ENCODE data around the gene SYTL2.

The SYTL2 gene

GRCh38 chr11:85835729-85836128, 24.8 kb upstream of the SYTL2 start:
- no peak for DNase-seq (ENCODE audit: extremely low read depth, low read depth)
- no peak for TF ChIP-seq CTCF (IDR thresholded peaks at IDR 0.05; ENCODE audit: low read depth, low read length, missing control alignments)
- H3K4me3 ChIP-seq (replicated peaks; ENCODE audit: low read depth, low read length): no peak overlapping the region

GRCh38 chr11:85835263-85835662, 24.3 kb upstream of the SYTL2 start:
- DNase-seq (ENCODE audit: extremely low read depth, low read depth): no peak
- no peak for TF ChIP-seq CTCF (IDR thresholded peaks at IDR 0.05; ENCODE audit: low read depth, low read length, missing control alignments)
- no peak overlapping the region for H3K4me3 ChIP-seq (replicated peaks; ENCODE audit: low read depth, low read length)

DNA sequence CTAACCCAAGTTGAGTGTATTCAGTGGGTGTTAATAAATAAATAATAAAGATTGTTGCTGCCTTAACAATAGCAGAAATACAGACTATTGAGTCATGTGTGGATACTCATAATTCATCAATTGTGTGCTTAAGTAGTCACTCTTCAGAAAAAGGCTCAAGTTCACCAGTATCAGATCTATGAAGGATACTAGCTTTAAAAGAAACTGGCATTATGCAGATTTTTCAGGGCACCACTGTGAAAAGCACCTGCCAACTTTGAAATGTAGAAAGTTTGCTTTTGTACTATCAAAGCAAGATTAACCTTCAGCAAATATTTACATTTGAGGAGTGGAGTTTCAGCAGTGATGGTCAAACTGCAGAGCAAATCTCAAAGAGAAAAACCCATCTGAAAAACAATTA, 20.1 kb upstream of the SYTL2 start:
- H3K4me3 ChIP-seq (replicated peaks; ENCODE audit: low read depth, low read length): no peak overlapping the region
- TF ChIP-seq CTCF (IDR thresholded peaks at IDR 0.05; ENCODE audit: low read depth, low read length, missing control alignments): no peak
- DNase-seq (ENCODE audit: extremely low read depth, low read depth): no peak

GRCh38 chr11:85829172-85829571, 18.2 kb upstream of the SYTL2 start:
- no peak for TF ChIP-seq CTCF (IDR thresholded peaks at IDR 0.05; ENCODE audit: low read depth, low read length, missing control alignments)

GRCh38 chr11:85828640-85828978, 17.7 kb upstream of the SYTL2 start:
- no peak for TF ChIP-seq CTCF (IDR thresholded peaks at IDR 0.05; ENCODE audit: low read depth, low read length, missing control alignments)
- no peak for DNase-seq (ENCODE audit: extremely low read depth, low read depth)
- H3K4me3 ChIP-seq (replicated peaks; ENCODE audit: low read depth, low read length): no peak overlapping the region

More at GRCh38 chr11:85829172-85829571, 18.2 kb upstream of the SYTL2 start:
- no peak for DNase-seq (ENCODE audit: extremely low read depth, low read depth)
- H3K4me3 ChIP-seq (replicated peaks; ENCODE audit: low read depth, low read length): no peak overlapping the region

- no peak for TF ChIP-seq CTCF (IDR thresholded peaks at IDR 0.05; ENCODE audit: low read depth, low read length, missing control alignments)
- peak; percentile 66 for DNase-seq (ENCODE audit: extremely low read depth, low read depth)
- H3K4me3 ChIP-seq (replicated peaks; ENCODE audit: low read depth, low read length): no peak overlapping the region
Observed at GRCh38 chr11:85827748-85828639, 17.1 kb upstream of the SYTL2 start.
